ENCODE data around the gene SGMS1.

DNA sequence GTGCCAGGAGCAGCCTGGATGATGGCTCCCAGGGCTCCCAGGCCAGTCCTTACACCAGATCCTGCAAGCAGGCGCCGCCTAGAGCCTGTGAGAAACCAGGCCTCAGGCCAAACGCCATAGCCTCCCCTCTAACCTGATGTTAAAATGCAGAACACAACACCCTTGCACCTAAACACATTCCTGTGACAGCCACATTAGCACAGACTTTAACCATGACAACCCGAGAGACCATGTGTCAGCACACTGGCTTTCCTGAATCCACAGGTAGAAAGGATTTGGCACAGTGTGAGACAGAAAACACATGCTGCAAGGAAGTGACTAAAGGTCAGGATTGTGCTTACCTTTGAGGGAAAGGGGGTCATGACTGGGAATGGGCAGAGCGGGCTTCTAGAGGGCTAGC is 59.9 kb downstream of the SGMS1 start:
- TF ChIP-seq, protein P1, sequence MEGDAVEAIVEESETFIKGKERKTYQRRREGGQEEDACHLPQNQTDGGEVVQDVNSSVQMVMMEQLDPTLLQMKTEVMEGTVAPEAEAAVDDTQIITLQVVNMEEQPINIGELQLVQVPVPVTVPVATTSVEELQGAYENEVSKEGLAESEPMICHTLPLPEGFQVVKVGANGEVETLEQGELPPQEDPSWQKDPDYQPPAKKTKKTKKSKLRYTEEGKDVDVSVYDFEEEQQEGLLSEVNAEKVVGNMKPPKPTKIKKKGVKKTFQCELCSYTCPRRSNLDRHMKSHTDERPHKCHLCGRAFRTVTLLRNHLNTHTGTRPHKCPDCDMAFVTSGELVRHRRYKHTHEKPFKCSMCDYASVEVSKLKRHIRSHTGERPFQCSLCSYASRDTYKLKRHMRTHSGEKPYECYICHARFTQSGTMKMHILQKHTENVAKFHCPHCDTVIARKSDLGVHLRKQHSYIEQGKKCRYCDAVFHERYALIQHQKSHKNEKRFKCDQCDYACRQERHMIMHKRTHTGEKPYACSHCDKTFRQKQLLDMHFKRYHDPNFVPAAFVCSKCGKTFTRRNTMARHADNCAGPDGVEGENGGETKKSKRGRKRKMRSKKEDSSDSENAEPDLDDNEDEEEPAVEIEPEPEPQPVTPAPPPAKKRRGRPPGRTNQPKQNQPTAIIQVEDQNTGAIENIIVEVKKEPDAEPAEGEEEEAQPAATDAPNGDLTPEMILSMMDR (IDR thresholded peaks at IDR 0.05): no peak
- TF ChIP-seq POLR2A (IDR thresholded peaks at IDR 0.05) (no peak), POLR2AphosphoS5 (IDR thresholded peaks at IDR 0.05) (no peak), EP300 (IDR thresholded peaks at IDR 0.05; ENCODE audit: low read depth) (no peak)

Measured in transverse colon (tissue), 4 donors.